Stimulated activated CD4-positive, alpha-beta T cell treated with anti-CD3 and anti-CD28 coated beads, Interleukin-12 subunit alpha, Interleukin-12 subunit beta, amount 100 ng/mL, for 48 hours (primary cell): ENCODE measurements around the gene ITPA.

ENCODE experiments used
- DNase-seq, 3 donors: peaks; one replicate each; pipeline ENCODE4 v3.0.0-alpha.2; 2020; ENCODE audit warnings: low read depth in 2 of 3, low spot score in 1 of 3

ITPA gene

DNA sequence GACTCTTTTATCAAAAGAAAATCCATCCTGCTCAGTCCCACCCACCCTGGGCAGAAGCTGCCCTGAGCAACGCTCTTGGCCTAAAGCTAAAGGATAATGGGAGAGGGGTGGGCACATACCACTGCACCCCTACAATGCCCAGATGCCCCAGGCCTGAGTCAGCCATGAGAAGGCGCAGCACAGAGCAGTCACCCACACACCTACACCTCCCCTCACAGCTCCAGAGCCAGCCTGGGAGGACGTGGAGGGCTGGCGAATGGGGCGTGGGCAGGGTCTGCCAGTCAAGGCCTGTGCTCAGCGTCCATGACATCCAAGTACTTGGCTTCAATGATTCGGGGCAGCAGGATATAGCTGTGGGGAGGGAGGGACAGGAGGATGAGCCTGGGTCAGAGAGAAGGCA is 18.2 kb downstream of the ITPA start:
- no peak for DNase-seq

DNA sequence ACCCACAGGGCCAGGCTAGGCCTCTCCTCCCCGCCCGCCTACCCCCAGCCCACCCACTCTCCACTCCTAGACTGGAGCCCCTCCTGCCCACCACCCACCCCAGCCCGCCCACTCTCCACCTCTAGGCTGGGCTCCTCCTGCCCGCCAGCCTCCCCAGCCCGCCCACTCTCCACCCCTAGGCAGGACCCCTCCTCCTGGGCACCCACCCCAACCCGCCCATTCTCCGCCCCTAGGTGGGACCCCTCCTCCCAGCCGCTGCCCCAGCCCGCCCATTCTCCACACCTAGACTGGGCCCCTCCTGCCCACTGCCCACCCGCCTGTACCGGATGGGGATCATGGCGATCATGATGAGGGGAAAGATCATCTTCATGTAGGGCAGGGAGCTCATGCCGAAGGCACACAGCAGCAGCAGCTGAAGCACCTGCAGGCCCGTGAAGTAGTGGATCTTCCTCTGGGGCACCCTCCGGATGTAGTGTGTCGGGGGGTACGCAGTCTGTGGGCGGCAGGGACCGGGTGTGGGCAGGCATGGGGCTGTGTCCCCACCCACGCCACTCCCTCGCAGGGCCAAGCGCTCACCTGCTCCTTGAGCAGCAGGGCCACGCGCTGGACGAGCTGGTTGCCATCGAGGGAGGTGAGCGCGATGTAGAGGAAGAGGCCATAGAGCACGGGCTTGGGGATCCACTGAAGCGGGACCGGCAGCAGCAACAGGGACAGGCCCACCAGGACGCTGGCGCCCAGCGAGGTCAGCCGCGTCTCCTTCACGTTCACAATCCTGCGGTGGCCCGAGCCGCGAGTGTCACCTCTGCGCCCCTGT is 18.8 kb downstream of the ITPA start:
- DNase-seq = no peak

DNA sequence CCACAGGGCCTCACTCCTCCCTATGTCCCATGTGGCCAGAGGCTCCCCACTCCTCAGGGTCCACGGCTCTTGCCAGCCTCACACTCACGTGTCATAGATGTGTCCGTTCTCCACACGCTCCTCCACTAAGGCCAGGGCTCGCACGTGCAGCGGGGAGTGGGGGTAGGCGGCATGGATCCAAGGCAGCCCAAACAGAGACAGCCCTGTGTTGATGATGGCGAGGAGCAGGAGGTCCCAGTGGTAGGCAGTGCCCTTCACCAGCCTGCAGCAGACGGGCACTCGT is 19.4 kb downstream of the ITPA start:
- no peak for DNase-seq

DNA sequence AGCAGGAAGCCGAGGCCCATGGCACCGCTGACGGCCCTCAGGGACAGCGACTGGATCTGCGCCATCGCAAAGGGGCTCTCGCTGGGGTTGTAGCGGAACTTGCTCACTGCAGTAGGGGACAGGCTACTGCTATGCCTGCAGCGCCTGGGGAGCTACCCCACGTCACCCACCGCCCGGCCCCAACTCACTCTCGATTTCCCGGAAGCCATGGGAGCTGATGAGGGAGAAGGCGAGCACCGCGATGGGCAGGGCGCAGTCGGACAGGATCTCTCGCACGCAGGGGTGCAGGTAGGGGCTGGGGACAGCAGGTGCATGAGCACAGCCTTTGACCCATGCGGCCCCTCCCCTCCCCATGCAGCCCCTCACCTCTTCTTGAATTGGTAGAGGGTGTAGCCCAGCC is 19.9 kb downstream of the ITPA start:
- DNase-seq = no peak

DNA sequence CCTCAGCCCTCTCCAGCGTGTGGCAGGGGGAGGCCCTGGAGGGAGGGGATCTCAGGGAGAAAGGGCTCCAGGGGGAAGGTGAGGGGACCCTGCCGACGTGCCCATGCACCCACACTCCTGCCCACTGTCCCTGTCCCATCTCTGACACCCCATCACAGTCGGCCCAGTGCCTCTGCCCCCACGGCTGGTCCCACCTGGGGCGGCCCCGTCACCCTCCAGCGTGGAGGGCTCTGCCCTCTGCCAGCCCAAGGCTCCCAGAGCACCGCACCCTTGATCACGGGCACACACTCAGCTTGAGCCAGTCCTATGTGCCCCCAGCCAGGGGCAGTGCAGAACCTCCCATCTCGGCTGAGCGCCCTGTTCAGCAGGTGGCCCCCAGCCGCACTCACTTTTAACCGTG is 20.5 kb downstream of the ITPA start:
- no peak for DNase-seq

DNA sequence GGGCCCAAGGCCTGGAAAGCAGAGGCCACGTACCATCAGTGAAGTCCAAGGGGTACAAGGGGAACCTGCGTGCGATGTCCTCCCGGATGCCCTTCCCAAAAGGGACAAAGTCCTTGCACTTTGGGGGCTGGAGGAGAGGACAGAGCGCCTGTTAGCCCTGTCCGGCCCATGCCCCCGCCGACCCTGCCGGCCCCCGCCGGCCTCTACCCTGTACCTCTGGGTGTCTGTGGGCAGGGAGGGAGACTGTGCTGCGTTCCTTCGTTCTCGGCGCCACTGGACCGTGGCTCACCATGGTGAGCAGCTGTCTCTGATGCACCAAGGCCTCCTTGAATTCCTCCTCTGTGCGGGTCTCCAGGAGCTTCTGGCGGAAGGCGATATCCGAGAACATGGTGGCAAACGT is 21.8 kb downstream of the ITPA start:
- no peak for DNase-seq

DNA sequence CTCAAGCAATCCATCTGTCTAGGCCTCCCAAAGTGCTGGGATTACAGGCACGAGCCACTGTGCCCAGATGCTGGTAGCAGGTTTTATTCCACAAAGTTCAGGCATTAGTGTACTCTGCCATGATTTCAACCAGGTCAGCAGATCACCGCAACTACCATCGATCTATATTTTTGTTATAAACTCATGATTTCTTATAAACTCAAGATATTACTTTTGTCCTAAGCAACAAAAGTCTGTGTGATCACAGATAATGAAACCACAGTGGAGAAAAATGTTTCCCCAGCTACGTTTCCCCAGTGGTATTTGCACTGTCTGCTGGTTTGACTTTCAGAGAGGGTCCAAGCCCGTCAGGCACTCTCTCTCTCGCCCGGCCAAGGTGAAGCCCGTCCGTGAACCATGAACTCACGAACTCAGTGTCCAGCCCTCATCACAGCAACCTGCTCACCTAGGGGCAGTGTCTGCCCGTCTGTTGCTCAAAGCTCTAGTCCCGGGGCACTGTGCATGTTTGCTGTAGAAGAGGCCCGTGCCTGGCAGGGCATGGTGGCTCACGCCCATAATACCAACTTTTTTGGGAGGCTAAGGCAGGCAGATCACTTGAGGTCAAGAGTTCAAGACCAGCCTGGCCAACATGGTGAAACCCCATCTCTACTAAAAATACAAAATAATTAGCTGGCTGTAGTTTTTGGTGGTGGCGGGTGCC is 22.7 kb downstream of the ITPA start:
- no peak for DNase-seq

DNA sequence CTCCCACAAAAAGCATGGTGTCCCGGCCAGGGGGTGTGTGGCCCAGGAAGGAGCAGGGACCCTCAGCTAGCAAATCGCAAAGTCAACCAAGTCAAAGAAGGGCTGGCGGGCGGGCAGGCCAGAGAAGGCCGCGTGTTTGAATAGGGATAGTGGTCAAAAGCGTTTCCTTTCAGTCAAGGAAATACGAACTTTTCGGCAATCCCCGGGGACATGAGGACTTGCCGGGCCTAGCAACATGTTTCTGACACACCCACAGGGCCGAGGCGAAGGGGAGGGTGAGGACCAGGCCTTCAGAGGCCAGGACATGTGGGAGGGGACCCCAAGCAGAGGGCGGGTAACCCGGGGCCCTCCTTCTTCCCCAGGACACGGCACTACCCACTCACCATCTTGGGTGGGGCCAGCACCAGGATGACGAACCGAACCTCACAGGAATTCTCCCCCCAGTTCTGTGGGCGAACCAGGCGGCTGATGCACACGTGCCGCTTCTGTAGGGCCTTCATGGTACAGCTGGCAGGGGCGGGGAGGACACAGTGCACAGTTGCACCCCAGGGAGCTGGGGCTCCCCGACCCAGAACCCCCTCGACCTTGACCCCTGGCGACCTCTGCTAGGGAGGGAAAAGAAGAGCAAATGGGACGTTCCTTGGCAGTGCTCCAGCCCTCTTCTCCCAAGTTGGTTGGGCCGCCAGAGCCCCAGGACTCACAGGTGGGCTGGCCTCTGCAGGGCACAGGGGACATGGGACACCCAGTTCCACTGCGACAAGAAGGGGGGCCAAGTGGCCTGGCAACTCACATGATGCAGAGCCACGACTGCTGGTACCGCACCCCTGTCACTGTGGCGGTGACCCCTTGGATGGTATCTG is 24.1 kb downstream of the ITPA start:
- DNase-seq = no peak

DNA sequence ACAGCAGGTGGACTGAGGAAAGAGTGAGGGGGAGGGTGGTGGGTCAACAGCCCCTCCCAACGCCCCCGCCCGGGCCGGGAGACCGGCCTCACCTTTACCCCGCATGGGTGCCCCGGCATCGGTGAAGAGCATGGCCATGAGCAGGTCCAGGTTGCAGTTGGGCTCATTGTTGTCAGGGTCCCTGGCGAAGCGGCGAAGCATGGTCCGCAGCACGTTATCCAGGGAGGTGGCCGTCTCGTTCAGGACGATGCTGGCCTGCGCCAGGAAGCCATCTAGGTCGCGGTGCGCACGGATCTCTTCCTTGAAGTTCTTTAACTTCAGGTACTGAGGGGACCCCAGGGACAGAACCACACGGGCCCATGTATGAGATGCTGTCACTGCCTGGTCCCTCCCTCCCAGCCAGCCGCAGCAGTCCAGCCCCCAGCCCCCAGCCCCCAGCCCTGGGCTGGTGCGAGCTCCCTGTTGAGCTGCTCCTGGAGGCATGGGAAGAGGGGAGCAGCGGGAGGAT is 24.7 kb downstream of the ITPA start:
- no peak for DNase-seq

DNA sequence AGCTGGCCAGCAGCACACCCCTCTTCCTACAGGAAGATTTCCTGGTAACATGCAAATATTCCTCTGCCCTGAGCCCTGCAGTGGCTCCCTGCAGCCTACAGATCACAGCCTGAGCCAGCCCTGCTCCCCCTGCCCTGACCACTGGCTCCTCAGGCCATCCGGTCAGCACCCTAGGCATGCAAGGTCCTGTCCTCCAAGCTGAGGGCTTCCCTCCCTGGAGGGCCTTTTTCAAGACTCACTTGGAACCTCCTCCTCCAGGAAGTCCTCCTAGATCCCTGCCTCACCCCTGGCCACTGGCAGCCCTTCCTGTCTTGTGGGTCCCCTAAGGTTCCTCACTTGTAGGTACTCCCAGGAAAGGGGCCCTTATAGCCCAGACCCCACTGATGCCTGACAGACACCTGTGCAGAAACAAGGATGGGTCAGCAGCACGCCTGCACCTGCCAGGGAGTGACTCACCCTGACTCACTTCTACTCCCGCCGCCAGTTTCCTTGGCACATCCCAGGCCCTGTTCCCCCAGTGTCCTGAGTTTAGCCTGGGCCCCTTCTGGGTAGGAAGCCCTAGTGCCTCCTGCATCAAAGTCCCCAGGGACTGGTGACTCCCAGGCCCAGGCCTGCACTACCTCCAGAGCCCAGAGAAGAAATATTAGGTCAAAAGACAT is 26.5 kb downstream of the ITPA start:
- DNase-seq = no peak

DNA sequence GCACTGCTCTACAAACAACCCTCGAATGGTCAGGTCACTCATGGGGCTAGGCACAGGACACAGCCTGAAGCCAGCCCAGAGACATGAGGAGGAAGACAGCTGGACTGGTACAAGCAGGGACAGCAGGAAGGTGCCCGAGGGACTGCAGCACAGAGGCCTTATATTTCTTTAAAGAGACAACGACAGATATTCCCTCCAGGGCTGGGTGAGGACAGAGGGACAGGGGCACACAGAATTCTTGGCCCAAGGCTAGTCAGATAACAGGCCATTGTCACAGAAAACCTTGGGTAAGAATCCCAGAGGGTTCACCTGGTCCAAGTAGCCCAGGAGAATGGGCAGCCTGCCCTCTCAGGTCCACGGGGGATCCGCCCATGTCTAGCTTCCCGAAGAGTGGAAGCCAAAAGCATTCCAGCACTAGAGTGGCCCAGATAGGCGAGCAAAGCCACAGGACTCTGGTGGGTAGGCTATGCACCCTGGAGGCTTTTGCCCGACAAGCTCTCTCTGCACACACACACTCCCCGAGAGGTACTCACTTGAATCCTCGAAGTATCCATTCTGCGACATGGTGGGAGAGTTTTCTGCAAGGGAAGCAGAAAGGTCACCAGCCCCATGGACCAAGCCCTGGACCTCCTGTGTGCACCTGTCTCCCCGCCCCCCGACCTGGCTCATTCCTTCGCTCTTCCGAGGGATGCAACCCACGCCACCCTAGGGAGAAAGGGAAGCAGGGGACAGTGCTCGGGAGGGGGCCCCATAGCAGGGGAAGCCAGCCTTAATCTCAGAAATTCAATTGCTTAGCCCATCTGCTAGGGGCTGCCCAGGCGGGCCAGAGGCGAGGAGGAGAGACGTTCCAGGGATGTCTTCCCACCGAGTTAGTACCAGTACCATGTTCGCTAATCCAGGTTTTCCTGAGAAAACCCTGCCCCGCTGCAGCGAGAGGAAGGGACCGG is 28.0 kb downstream of the ITPA start:
- no peak for DNase-seq

DNA sequence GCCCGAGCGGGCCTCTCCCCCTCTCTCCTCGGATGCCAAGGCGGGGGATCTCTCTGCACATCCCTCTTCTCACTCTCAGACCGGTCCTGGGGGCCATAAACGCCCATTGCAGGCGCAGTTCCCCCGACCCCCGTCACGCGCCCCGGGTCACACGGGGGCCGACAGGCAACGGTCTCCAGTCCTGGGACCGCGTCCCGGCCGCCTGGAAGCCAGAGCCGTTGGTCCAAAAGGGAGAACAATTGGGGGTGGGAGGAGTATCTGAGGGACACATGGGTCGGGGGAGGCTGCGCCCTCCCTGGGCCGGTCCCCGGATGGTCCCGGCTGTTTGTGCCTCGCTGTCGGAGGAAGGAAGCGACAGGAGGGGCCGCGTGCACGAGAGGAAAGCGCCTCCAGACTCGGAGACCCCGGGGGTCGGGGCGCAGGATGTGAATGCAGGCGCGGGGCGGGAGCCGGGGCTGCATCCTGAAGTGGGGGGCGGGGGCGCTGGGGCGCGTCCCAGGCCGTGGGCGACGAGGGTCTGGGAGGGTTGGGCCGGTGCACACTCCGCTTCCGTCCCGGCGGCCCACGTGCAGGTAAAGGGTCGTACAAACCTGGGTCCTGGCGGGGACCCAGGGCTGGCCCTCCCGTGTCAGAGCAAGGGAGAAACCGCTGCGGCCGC is 28.8 kb downstream of the ITPA start:
- no peak for DNase-seq

DNA sequence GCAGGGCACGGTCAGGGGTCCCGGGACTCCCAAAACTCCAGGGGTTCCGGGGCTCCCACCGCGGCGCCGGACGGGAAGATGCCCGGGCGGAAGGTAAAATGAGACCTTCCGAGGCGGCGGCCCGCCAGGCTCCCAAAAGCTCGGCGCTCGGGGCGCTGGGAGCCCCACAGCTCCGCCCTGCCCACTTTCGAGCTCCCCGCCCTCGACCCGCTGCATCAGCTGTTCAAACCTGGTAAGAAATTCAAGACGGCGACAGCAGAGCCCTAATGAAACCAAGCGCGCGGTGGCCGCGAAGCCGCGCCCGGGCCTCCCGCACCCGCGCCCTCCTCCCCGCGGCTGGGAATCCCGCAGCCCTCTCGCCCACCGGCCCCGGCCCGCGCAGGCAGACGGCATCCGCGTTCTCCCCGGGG is 29.3 kb downstream of the ITPA start:
- DNase-seq = peak in 2 of 3 donors; percentile 30 to 36

DNA sequence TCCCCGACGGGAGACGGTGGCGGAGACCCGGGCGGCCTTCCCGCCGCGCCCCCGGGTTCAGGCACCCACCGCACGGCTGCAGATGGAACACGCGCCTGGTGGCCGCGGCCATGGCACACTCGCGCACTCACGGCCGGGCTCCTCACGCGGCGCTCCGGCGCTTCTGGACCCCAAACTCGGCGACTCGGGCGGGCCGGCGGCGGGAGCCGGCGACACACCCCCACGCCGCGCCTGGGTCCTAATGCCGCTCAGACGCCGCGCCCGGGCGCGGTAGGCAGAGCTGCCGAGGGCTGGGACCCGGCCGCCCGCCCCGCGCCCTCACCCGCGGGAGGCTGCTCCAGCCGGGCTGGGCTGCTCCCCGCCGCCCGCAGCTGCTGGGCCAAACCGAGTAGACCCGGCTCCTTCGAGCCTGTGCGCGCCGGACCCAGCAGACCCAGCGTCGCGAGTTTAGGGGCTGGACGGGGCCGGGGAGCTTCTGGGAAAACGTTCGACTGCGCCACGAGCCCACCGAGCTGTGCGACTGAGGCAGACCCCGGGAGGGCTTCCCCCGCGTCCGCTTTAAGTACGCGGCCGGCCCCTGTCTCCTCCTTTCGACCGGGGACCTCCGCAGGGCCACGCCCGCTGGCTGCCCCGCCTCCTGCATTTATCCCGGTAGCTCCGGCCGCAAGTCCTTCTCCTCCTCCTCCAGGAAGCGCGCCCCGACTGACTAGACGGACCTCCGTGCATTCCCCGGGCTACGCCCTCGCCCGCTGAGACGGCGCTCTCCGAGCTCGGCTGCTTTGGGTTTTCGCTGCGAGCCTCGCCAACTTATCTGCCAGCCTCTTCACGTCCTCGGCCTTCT is 29.9 kb downstream of the ITPA start, which contains the start of gene SLC4A11:
Gene SLC4A11 (minus strand): TSS at position 165 of the 841 bp plus-strand sequence. CDS start 53 bp downstream, at position 112.
- DNase-seq = no peak

DNA sequence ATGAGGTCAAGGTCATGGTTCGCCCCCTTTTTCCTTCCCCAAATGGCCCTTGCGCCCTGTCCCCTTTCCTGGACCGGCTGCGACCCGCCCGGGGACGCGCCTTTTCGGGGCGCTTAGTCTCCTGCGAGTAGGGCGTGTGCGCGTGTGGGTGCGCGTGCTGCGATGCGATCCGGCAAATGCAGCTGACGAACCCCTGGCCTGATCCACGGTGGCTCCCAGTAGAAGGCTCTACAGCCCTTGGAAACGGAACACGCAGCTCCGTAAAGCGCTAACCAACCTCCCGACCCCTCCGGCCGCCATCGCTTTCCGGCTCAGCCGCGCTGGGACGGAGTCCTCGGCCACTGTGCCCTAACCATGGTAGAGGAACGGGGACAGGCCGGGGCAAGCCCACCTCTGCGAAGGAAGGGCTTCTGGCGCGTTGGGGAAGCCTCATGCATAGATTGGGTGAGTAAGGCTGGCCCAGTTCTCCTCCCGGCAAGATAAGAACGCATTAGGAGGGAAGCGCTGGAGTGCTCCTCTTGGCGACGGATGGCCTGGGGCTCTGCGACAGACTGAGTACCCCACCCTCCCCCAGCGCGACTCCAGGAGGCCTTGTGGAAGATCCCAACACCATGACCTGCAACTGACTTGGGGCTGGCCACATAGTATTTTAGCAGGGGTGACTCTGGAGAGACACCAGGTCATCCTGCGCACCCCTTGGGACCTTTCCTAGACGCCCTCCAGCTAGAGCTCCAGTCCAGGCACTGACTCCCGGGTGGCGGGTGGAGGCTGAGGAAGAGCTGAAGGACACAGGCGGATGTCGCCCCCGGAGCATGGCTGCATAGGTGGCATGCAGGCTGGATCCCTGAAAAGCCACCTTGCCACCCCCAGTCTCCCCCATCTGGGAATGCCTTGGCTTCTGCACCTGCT is 30.8 kb downstream of the ITPA start:
- DNase-seq = no peak

DNA sequence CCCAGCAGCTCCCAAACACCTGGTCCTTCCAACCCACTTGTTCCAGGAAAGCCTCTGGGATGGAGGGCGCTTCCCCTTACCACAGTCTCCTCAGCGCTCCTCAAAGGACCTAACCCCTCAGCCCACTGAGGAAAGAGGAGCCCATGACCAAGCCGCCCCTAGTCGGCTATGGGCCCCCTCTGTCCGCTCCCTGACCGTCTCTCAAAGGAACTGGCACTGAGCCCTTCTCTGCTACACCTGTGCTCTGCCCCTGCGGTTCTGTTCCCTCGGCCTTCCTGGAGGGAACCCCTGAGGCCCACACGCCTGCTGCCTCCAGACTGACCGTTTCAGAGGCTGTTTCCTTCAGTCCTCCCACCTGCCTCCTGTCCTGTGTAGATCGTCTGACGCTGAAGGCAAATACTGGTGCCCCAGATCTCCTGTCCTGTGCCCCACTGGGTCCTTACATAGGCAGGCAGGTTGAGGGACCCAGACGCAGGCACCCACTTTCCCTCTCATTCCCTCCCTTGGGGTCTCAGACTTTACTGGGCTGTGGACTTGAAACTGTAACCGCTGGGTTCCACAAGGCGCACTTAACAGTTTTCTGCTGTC is 31.6 kb downstream of the ITPA start:
- no peak for DNase-seq

DNA sequence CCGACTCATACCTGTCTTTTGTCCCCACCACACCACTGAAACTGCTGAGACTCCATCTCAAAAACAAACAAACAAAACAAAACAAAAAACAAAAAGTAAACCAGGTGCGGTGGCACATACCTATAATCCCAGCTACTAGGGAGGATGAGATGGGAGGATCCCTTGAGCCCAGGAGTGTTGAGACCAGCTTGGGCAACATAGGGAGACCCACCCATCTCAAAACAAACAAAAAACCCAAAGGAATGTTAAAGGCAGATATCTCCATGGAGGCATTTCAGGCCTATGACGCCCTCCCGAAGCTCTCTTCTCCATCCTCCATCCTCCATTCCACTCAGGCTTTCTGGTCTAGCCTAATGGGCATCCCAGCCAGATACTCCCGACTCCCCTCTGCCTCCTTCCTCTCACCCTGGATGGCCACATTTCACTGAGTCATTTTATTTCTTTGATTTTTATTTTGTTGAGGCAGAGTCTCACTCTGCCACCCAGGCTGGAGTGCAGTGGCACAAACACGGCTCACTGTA is 32.9 kb downstream of the ITPA start:
- no peak for DNase-seq
